HepG2 (cell line): ENCODE results near the gene TMEM186. TPM values are rescaled to one million over a fixed set of nuclear protein-coding genes. Genes with fewer than 3 reads are reported as not detected.

Experiments
- AGO2 ChIP-seq: fragments of 200-400 bp; formaldehyde crosslinking; optimal IDR thresholded peaks from 2 replicates; pipeline ENCODE3; 2017; ENCODE audit warnings: mild to moderate bottlenecking, low read depth, low read length, moderate library complexity
- BHLHE40 ChIP-seq: IDR thresholded peaks from 2 replicates; pipeline ENCODE4 v1.6.1; 2011; ENCODE audit warnings: low read length, improper control_type of control experiment
- CBX1 ChIP-seq: IDR thresholded peaks from one replicate; pipeline ENCODE4 v1.6.1; 2016; ENCODE audit warnings: antibody characterized with exemption, low read depth
- CCAR2 ChIP-seq: fragments of 200-400 bp; formaldehyde crosslinking; optimal IDR thresholded peaks from 2 replicates; pipeline ENCODE3; 2018; ENCODE audit warnings: low read depth, mild to moderate bottlenecking, low read length, moderate library complexity
- CHD2 ChIP-seq: IDR thresholded peaks from 2 replicates; pipeline ENCODE4 v1.6.1; 2011; ENCODE audit warnings: low read depth, low read length, improper control_type of control experiment
- GTF2F1 ChIP-seq: fragments of 150-350 bp; IDR thresholded peaks from 2 replicates; pipeline ENCODE4 v1.6.1; 2014; ENCODE audit warnings: low read length
- HMG20B ChIP-seq: conservative IDR thresholded peaks from 2 replicates; pipeline ENCODE4 v1.6.1; 2016; ENCODE audit warnings: missing genetic modification reagents, missing compliant biosample characterization
- HNRNPL ChIP-seq: fragments of 200-400 bp; formaldehyde crosslinking; IDR thresholded peaks from 2 replicates; pipeline ENCODE4 v1.6.1; 2017; ENCODE audit warnings: mild to moderate bottlenecking, low read depth, low read length
- MLXIP ChIP-seq: sonication (generic); formaldehyde crosslinking; IDR thresholded peaks from 2 replicates; pipeline ENCODE4 v1.9.0; 2021; ENCODE audit warnings: missing genetic modification reagents, borderline replicate concordance
- PAWR ChIP-seq: sonication (generic); formaldehyde crosslinking; IDR thresholded peaks from 2 replicates; pipeline ENCODE4 v1.4.0; 2020; ENCODE audit warnings: missing genetic modification reagents, mild to moderate bottlenecking, borderline replicate concordance
- PHB2 ChIP-seq: fragments of 450-650 bp; IDR thresholded peaks from 2 replicates; pipeline ENCODE4 v1.6.1; 2018; ENCODE audit not compliant: partially characterized antibody
- RARG ChIP-seq: sonication (generic); formaldehyde crosslinking; IDR thresholded peaks from 2 replicates; pipeline ENCODE4 v1.4.0; 2020; ENCODE audit warnings: low read depth, mild to moderate bottlenecking, missing genetic modification reagents
- SMYD3 ChIP-seq: sonication (generic); formaldehyde crosslinking; IDR thresholded peaks from 2 replicates; pipeline ENCODE4 v1.8.1; 2023; ENCODE audit warnings: mild to moderate bottlenecking, missing genetic modification reagents
- TBX2 ChIP-seq: sonication (generic); formaldehyde crosslinking; IDR thresholded peaks from 2 replicates; pipeline ENCODE4 v1.5.0; 2020; ENCODE audit warnings: missing genetic modification reagents, mild to moderate bottlenecking, borderline replicate concordance
- ZFP36L1 ChIP-seq: sonication (generic); formaldehyde crosslinking; IDR thresholded peaks from 2 replicates; pipeline ENCODE4 v1.8.0; 2022; ENCODE audit warnings: mild to moderate bottlenecking, missing genetic modification reagents, moderate library complexity
- ZNF34 ChIP-seq: sonication (generic); formaldehyde crosslinking; IDR thresholded peaks from 2 replicates; pipeline ENCODE4 v1.4.0; 2020; ENCODE audit warnings: mild to moderate bottlenecking, missing genetic modification reagents, borderline replicate concordance
- ZNF530 ChIP-seq: sonication (generic); formaldehyde crosslinking; IDR thresholded peaks from 2 replicates; pipeline ENCODE4 v1.5.0; 2020; ENCODE audit warnings: low read depth, mild to moderate bottlenecking, missing genetic modification reagents
- ZNF577 ChIP-seq: sonication (generic); formaldehyde crosslinking; IDR thresholded peaks from 2 replicates; pipeline ENCODE4 v1.4.0; 2020; ENCODE audit warnings: mild to moderate bottlenecking, low read depth, missing genetic modification reagents, borderline replicate concordance
- ZNF710 ChIP-seq: sonication (generic); formaldehyde crosslinking; IDR thresholded peaks from 2 replicates; pipeline ENCODE4 v1.5.0; 2020; ENCODE audit warnings: mild to moderate bottlenecking, missing genetic modification reagents, borderline replicate concordance
- ZNF770 ChIP-seq: sonication (generic); formaldehyde crosslinking; IDR thresholded peaks from 2 replicates; pipeline ENCODE4 v1.5.0; 2020; ENCODE audit warnings: mild to moderate bottlenecking, missing genetic modification reagents
- ZNF777 ChIP-seq: sonication (generic); formaldehyde crosslinking; IDR thresholded peaks from 2 replicates; pipeline ENCODE4 v1.4.0; 2020; ENCODE audit warnings: missing genetic modification reagents
- ZNF781 ChIP-seq: sonication (generic); formaldehyde crosslinking; IDR thresholded peaks from 2 replicates; pipeline ENCODE4 v1.5.1; 2020; ENCODE audit warnings: borderline replicate concordance, mild to moderate bottlenecking, missing genetic modification reagents; ENCODE audit errors: not compliant biosample characterization
- ZSCAN12 ChIP-seq: sonication (generic); formaldehyde crosslinking; IDR thresholded peaks from 2 replicates; pipeline ENCODE4 v1.9.0; 2021; ENCODE audit warnings: mild to moderate bottlenecking, missing genetic modification reagents
- polyA plus RNA-seq, 8 experiments: library from polyadenylated mRNA; depleted of rRNA in 3 of 8; stranded (reverse) in 7 of 8; unstranded in 1 of 8; fragments of >200 nt; fragmentation: Illumina TruSeq in 4 of 8; extraction: Trizol in 4 of 8; gene quantifications; 2 replicates each; pipeline versions ENCODE4 v1.2.1 to v1.2.3, GENCODE V29; 2011 to 2016; ENCODE audit warnings: low read depth in 4 of 8, missing spikeins in 1 of 8, mixed read lengths in 1 of 8; ENCODE audit not compliant: insufficient read depth in 1 of 8
- total RNA-seq, 5 experiments: library from RNA; depleted of rRNA; stranded (reverse); fragments of >200 nt; fragmentation: Illumina TruSeq; extraction: Trizol; gene quantifications; 2 replicates each; pipeline ENCODE4 v1.2.3, GENCODE V29; 2016; ENCODE audit warnings: low read depth in 1 of 5

Gene TMEM186
- total and polyA plus RNA-seq, 2 of the 13 experiments (the other 11 are each of a cell fraction or from before 2014, with no cell fraction given) = 16.2 to 19.3 TPM

GRCh38 chr16:8797364-8798173 lies at the start of gene TMEM186, which contains the start of gene PMM2 (continued):
- TF ChIP-seq RARG (peak; percentile 92; the same call in 1 of the 2 replicates), ZNF530 (CRISPR knock-in tag) (no peak; the same call in 1 of the 2 replicates), BHLHE40 (peak; percentile 61; the same call in 1 of the 2 replicates), ZNF577 (no peak; the same call in 1 of the 2 replicates), TBX2 (CRISPR knock-in tag) (peak; percentile 99), ZNF777 (CRISPR knock-in tag) (peak; percentile 78), CCAR2 (no peak), ZNF34 (CRISPR knock-in tag) (peak; percentile 99), PAWR (CRISPR knock-in tag) (peak; percentile 41; the same call in 1 of the 2 replicates), MLXIP (CRISPR knock-in tag) (peak; percentile 77; the same call in 1 of the 2 replicates), HMG20B (0 out of 2 replicates have a peak, but pooled peaks have one; percentile 7), ZSCAN12 (CRISPR knock-in tag) (peak; percentile 98), HNRNPL (peak; percentile 82; the same call in 1 of the 2 replicates), CHD2 (peak; percentile 45; the same call in 1 of the 2 replicates), PHB2 (no peak), AGO2 (peak; percentile 93), GTF2F1 (peak; percentile 81; the same call in 1 of the 2 replicates), ZFP36L1 (CRISPR knock-in tag) (peak; percentile 98; the same call in 1 of the 2 replicates), SMYD3 (CRISPR knock-in tag) (peak; percentile 99), CBX1 (peak; percentile 93), ZNF770 (CRISPR knock-in tag) (peak; percentile 73), ZNF710 (CRISPR knock-in tag) (peak; percentile 96), ZNF781 (CRISPR knock-in tag) (peak; percentile 99)
